K562 (cell line): ENCODE measurements around the gene HSPA14. TPM values are rescaled to one million over a fixed set of nuclear protein-coding genes. Genes with fewer than 3 reads are reported as not detected.

Experiments
- ATAC-seq: fragments of 200-7000 bp; cut with Tn5 transposase; 3 replicates; pipeline ENCODE4 v1.9.1; 2020; ENCODE audit warnings: moderate library complexity
- BruUV-seq: library from RNA; stranded (reverse); fragments of 400-500 nt; replicated peaks from 2 replicates; lab custom pipeline; 2021; lab: Mats Ljungman, UMichigan
- CTCF ChIA-PET: fragments of 300-600 bp; formaldehyde crosslinking; extraction: SDS; loops from one replicate; lab custom pipeline; 2021; ENCODE audit warnings: low intra/inter-chr PET ratio; lab: Yijun Ruan, JAX
- POLR2A ChIA-PET: fragments of 300-600, 350-650 bp; sonication (Branson Sonifier 250); formaldehyde crosslinking; extraction: SDS; loops from one replicate; lab custom pipeline; 2021; ENCODE audit warnings: antibody characterized with exemption, inconsistent platforms; lab: Yijun Ruan, JAX
- DNase-seq, 4 experiments: peaks; one replicate each; pipeline versions ENCODE4 v3.0.0 to v3.0.0-alpha.2; 2011 to 2018; ENCODE audit warnings: low spot score in 3 of 4, mixed read lengths in 3 of 4; ENCODE audit errors: extremely low read depth in 1 of 4
- FAIRE-seq: peaks from 2 replicates; lab custom pipeline; 2011; peaks lifted over from hg19 to GRCh38; lab: Jason Lieb, UNC
- H2AFZ ChIP-seq: 2 replicates; pipeline ENCODE4 v1.6.0; 2011; ENCODE audit warnings: low read depth, low read length, control low read depth, inconsistent platforms
- H3K27ac ChIP-seq: fragments of 200-600 bp; 3 replicates; pipeline ENCODE4 v1.8.0; 2011; ENCODE audit warnings: low read depth, mild to moderate bottlenecking, control low read depth, inconsistent platforms, low read length, moderate library complexity, mixed read lengths; ENCODE audit errors: extremely low read depth
- H3K27me3 ChIP-seq, 2 experiments: fragments of 300-600 bp in 1 of 2; 2 replicates in 1 of 2; 3 replicates in 1 of 2; pipeline versions ENCODE4 v1.6.0 to v1.8.0; 2011; ENCODE audit warnings: inconsistent platforms in 2 of 2, low read length in 2 of 2, mild to moderate bottlenecking in 1 of 2, mixed read lengths in 1 of 2, moderate library complexity in 1 of 2; ENCODE audit not compliant: control insufficient read depth in 2 of 2, insufficient read depth in 2 of 2
- H3K36me3 ChIP-seq: fragments of 300-600 bp; 3 replicates; pipeline ENCODE4 v1.8.0; 2011; ENCODE audit warnings: mild to moderate bottlenecking, low read length, inconsistent platforms; ENCODE audit not compliant: control insufficient read depth, insufficient read depth
- H3K4me1 ChIP-seq, 2 experiments: fragments of 200-600 bp in 1 of 2; replicated peaks in 1 of 2; 2 replicates in 1 of 2; 3 replicates in 1 of 2; pipeline versions ENCODE4 v1.5.1 to v1.8.0; 2011; ENCODE audit warnings: inconsistent platforms in 2 of 2, low read length in 2 of 2, mild to moderate bottlenecking in 1 of 2, mixed read lengths in 1 of 2, moderate library complexity in 1 of 2; ENCODE audit not compliant: control insufficient read depth in 2 of 2, insufficient read depth in 2 of 2
- H3K4me2 ChIP-seq: 2 replicates; pipeline ENCODE4 v1.6.1; 2011; ENCODE audit warnings: low read length, control low read depth, inconsistent platforms, mixed read lengths; ENCODE audit not compliant: insufficient read depth
- H3K4me3 ChIP-seq: fragments of 200-600 bp; sonication (generic), shearing (Covaris generic); 2 replicates; pipeline ENCODE4 v1.5.1; 2016; ENCODE audit warnings: control low read depth, inconsistent platforms
- H3K79me2 ChIP-seq: fragments of 200-600 bp; 3 replicates; pipeline ENCODE4 v1.8.0; 2011; ENCODE audit warnings: low read length, inconsistent platforms; ENCODE audit not compliant: control insufficient read depth, insufficient read depth
- H3K9ac ChIP-seq, 2 experiments: 2 replicates each; pipeline versions ENCODE4 v1.6.0 to v1.6.1; 2011; ENCODE audit warnings: low read depth in 2 of 2, low read length in 2 of 2, control low read depth in 1 of 2, inconsistent platforms in 1 of 2, mild to moderate bottlenecking in 1 of 2, mixed read lengths in 1 of 2; ENCODE audit not compliant: insufficient read depth in 1 of 2
- H3K9me1 ChIP-seq: one replicate; pipeline ENCODE4 v1.6.0; 2011; ENCODE audit warnings: inconsistent platforms, mild to moderate bottlenecking, low read length, moderate library complexity; ENCODE audit not compliant: control insufficient read depth, insufficient read depth
- H3K9me3 ChIP-seq: replicated peaks from 2 replicates; pipeline ENCODE4 v1.5.1; 2011; ENCODE audit warnings: low read depth, low read length, inconsistent platforms; ENCODE audit not compliant: control insufficient read depth, insufficient read depth
- H4K20me1 ChIP-seq: replicated peaks from 2 replicates; pipeline ENCODE4 v1.6.1; 2011; ENCODE audit warnings: low read length, inconsistent platforms, mixed read lengths; ENCODE audit not compliant: control insufficient read depth, insufficient read depth
- C11orf30 ChIP-seq: fragments of 450-650 bp; IDR thresholded peaks from 2 replicates; pipeline ENCODE4 v1.6.1; 2016; ENCODE audit warnings: low read depth, mild to moderate bottlenecking
- CBFA2T2 ChIP-seq: fragments of 450-650 bp; conservative IDR thresholded peaks from 2 replicates; pipeline ENCODE4 v1.6.1; 2017; ENCODE audit warnings: mild to moderate bottlenecking
- CC2D1A ChIP-seq: fragments of 450-650 bp; IDR thresholded peaks from 2 replicates; pipeline ENCODE4 v1.6.1; 2017; ENCODE audit warnings: mild to moderate bottlenecking
- CEBPZ ChIP-seq: fragments of 150-350 bp; IDR thresholded peaks from 2 replicates; pipeline ENCODE4 v1.6.1; 2014; ENCODE audit warnings: low read depth, mild to moderate bottlenecking, low read length, borderline replicate concordance
- MEF2D ChIP-seq: conservative IDR thresholded peaks from 2 replicates; pipeline ENCODE4 v1.6.1; 2016; ENCODE audit warnings: low read depth, missing genetic modification characterization, missing compliant biosample characterization
- MTF1 ChIP-seq: fragments of 250-450 bp; sonication (Bioruptor Pico); IDR thresholded peaks from 2 replicates; pipeline ENCODE4 v1.9.0; 2021; ENCODE audit warnings: moderate library complexity, mild to moderate bottlenecking, inconsistent platforms, borderline replicate concordance
- NFRKB ChIP-seq: fragments of 450-650 bp; IDR thresholded peaks from 2 replicates; pipeline ENCODE4 v1.6.1; 2016; ENCODE audit warnings: low read depth
- PHF21A ChIP-seq: fragments of 450-650 bp; IDR thresholded peaks from 2 replicates; pipeline ENCODE4 v1.6.1; 2017; ENCODE audit warnings: low read depth, borderline replicate concordance
- PML ChIP-seq: IDR thresholded peaks from 2 replicates; pipeline ENCODE4 v1.6.1; 2012; ENCODE audit warnings: low read length, inconsistent platforms
- SAP30 ChIP-seq: fragments of 200-600 bp; sonication (generic); IDR thresholded peaks from 2 replicates; pipeline ENCODE4 v1.6.1; 2012; ENCODE audit warnings: borderline replicate concordance, low read depth, mild to moderate bottlenecking, moderate library complexity, low read length, control low read depth, inconsistent platforms; ENCODE audit not compliant: insufficient read depth, poor library complexity, severe bottlenecking
- SMAD4 ChIP-seq: fragments of 250-450 bp; sonication (Bioruptor Pico); conservative IDR thresholded peaks from 2 replicates; pipeline ENCODE4 v1.8.0; 2021; ENCODE audit warnings: inconsistent platforms, mild to moderate bottlenecking, moderate library complexity
- SOX6 ChIP-seq: fragments of 450-650 bp; IDR thresholded peaks from 2 replicates; pipeline ENCODE4 v1.6.1; 2014; ENCODE audit warnings: mild to moderate bottlenecking
- SP2 ChIP-seq: IDR thresholded peaks from 2 replicates; pipeline ENCODE4 v1.6.1; 2011; ENCODE audit warnings: mild to moderate bottlenecking, low read depth, low read length, moderate library complexity; ENCODE audit not compliant: poor library complexity, severe bottlenecking; ENCODE audit errors: extremely low read depth
- ZFP30 ChIP-seq: fragments of 250-450 bp; sonication (Bioruptor Pico); IDR thresholded peaks from 2 replicates; pipeline ENCODE4 v1.8.0; 2022; ENCODE audit warnings: moderate library complexity, mild to moderate bottlenecking, inconsistent platforms, borderline replicate concordance
- ZNF224 ChIP-seq: sonication (generic); formaldehyde crosslinking; IDR thresholded peaks from 2 replicates; pipeline ENCODE4 v1.8.0; 2022; ENCODE audit warnings: mild to moderate bottlenecking, missing genetic modification reagents
- ZNF23 ChIP-seq: fragments of 250-450 bp; sonication (Bioruptor Pico); IDR thresholded peaks from 2 replicates; pipeline ENCODE4 v1.4.0; 2020; ENCODE audit warnings: mild to moderate bottlenecking
- ZNF316 ChIP-seq: fragments of 450-650 bp; IDR thresholded peaks from 2 replicates; pipeline ENCODE4 v1.6.1; 2016
- WGBS: fragments of 100-300 bp; shearing (Covaris generic); methylation state at CpG from one replicate; pipeline ENCODE4 v1.1.6; 2016; ENCODE audit warnings: low coverage, mixed read lengths; ENCODE audit not compliant: insufficient coverage; ENCODE audit errors: missing lambda C conversion rate; 5-methylcytosine and 5-hydroxymethylcytosine counted together
- in situ Hi-C: fragments of 300-500 bp; cut with MboI; formaldehyde crosslinking; loops from 4 replicates; pipeline ENCODE4 v1.15.0; 2018; ENCODE audit warnings: inconsistent platforms, mixed read lengths
- intact Hi-C: fragments of 100-400 bp; cut with micrococcal nuclease; formaldehyde crosslinking; loops from 2 replicates; pipeline ENCODE4 v1.14.2; 2022
- polyA plus RNA-seq, 8 experiments: library from polyadenylated mRNA; depleted of rRNA in 4 of 8; stranded (reverse) in 5 of 8; unstranded in 3 of 8; fragments of >200 nt; fragmentation: Nextera tagmentation in 2 of 8; fragmentation: Illumina TruSeq in 1 of 8; extraction: Ambion mirVana in 2 of 8; extraction: Trizol in 1 of 8; gene quantifications; 2 replicates each; pipeline versions ENCODE4 v1.2.1 to v1.2.3, GENCODE V29; 2011 to 2014; ENCODE audit warnings: inconsistent platforms in 1 of 8, missing spikeins in 1 of 8
- total RNA-seq, 7 experiments: library from RNA; depleted of rRNA in 6 of 7; stranded (reverse); fragments of >200 nt in 6 of 7; fragmentation: Illumina TruSeq in 2 of 7; extraction: Trizol in 2 of 7; gene quantifications; 2 replicates each; pipeline versions ENCODE4 v1.2.1 to v1.2.3, GENCODE V29; 2011 to 2021; ENCODE audit warnings: low replicate concordance in 1 of 7

Gene HSPA14
- total and polyA plus RNA-seq, 9 of the 15 experiments (the other 6 are each of a cell fraction or from before 2014, with no cell fraction given): 41.9 to 75.0 (median 63.2) TPM

GRCh38 chr10:14837003-14837756, 926 bp upstream of the HSPA14 start:
- peak in 1 of 4 experiments; percentile 11 for DNase-seq
- Histone ChIP-seq H3K79me2 (peaks cover 53% of the 10 kb centered on the region), H3K4me3 (peak overlapping the region; percentile 99), H3K4me2 (peak overlapping the region; percentile 96), H4K20me1 (0 out of 2 replicates have a peak, but pooled peaks cover 4% of the 10 kb centered on the region), H3K9me1 (no peaks in the 10 kb centered on the region), H3K27ac (peak overlapping the region; percentile 83), H3K9me3 (no peaks in the 10 kb centered on the region), H3K36me3 (peaks cover 29% of the 10 kb centered on the region), H3K27me3 (no peaks in the 10 kb centered on the region), H3K4me1 (peaks cover 3 to 13% of the 10 kb centered on the region in 2 experiments; a peak in 2 of 5 replicates), H3K9ac (peak overlapping the region; percentile 93 to 98), H2AFZ (peak overlapping the region; percentile 96)
- TSS peak; percentile 69 for BruUV-seq
- no peak for ATAC-seq
- POLR2A ChIA-PET: interaction anchor here (0.7 to 2.7 kb wide), 14 partner anchors 10 to 464 kb away, joined by 3 to 20 read pairs (median 4); partner anchors contain the start of gene SUV39H2
- intact Hi-C loops: loop anchor here (5.0 kb wide), 2 partner anchors 40 to 115 kb away; partner anchors contain the start of genes DCLRE1C and SUV39H2
- WGBS: 14% methylated on average over 14 of the region's 14 CpGs
- no peak for FAIRE-seq
- CTCF ChIA-PET: no interaction called here
- in situ Hi-C loops: no loop called here
- no peak for TF ChIP-seq SOX6
- TF ChIP-seq CC2D1A: no peak
- TF ChIP-seq PML: 0 out of 2 replicates have a peak, but pooled peaks have one; percentile 29
- TF ChIP-seq ZNF224 (CRISPR knock-in tag): no peak
- TF ChIP-seq SMAD4 (CRISPR knock-in tag): 0 out of 2 replicates have a peak, but pooled peaks have one; percentile 40
- no peak for TF ChIP-seq CBFA2T2
- peak; percentile 28; the same call in 1 of the 2 replicates for TF ChIP-seq C11orf30
- peak; percentile 47; the same call in 1 of the 2 replicates for TF ChIP-seq NFRKB
- TF ChIP-seq ZFP30 (CRISPR knock-in tag): no peak
- 0 out of 2 replicates have a peak, but pooled peaks have one; percentile 7 for TF ChIP-seq PHF21A
- TF ChIP-seq ZNF316: peak; percentile 55
- TF ChIP-seq MTF1 (CRISPR knock-in tag): no peak
- 0 out of 2 replicates have a peak, but pooled peaks have one; percentile 30 for TF ChIP-seq MEF2D (tag)
- no peak for TF ChIP-seq SP2
- no peak for TF ChIP-seq CEBPZ
- TF ChIP-seq ZNF23 (CRISPR knock-in tag): no peak
- peak; percentile 68 for TF ChIP-seq SAP30
